RKO (cell line): ENCODE results near the gene WDR12.
"Not testable (repeated sequence)": the region's sequence is repeated elsewhere in the genome, so short reads cannot be mapped to it uniquely, and the experiment has no call there.

Experiments
- DNase-seq: peaks from one replicate; pipeline ENCODE4 v3.0.0-alpha.2; 2016; ENCODE audit warnings: low spot score

Gene WDR12

DNA sequence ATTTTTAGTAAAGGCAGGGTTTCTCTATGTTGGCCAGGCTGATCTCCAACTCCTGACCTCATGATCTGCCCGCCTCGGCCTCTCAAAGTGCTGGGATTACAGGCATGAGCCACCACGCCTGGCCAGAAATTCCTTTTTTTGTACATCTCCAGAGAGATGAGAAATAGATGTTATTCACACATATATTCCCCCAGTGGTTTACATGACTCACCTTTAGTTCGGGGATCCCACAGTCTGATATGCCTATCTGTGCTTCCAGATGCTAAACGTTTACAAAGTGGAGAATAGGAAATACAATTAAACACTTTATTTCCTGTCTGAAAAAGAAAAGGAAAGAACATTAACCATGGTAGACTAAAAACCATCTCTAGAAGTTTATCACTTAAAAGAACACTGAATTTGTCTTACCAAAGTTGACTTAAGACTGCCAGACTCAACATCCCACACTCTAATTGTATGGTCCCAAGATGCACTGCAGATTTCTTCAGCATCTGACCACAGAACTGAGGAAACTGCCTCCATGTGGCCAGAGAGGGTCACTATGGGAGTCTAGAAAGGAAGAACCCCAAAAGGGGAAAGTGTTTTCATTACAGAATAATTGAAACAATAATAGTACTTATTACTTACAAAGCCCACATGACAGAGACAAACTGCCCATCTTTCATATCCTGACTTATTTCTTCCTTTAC lies 27.3 kb downstream of the WDR12 start:
- DNase-seq, result peak; percentile 15

GRCh38 chr2:202881570-202881969 lies 29.9 kb downstream of the WDR12 start:
- DNase-seq, result no peak

- no peak for DNase-seq
These were observed 33.8 kb downstream of the WDR12 start for GRCh38 chr2:202877699-202878098.

- DNase-seq, result peak; percentile 73
These were observed 40.0 kb downstream of the WDR12 start, which contains the start of gene ICA1L for GRCh38 chr2:202871300-202872141. Gene ICA1L (minus strand): TSS chr2:202871766. CDS start chr2:202829009, 42,757 bp downstream.

- peak; percentile 83 for DNase-seq
These were observed 40.8 kb downstream of the WDR12 start for GRCh38 chr2:202870431-202871299.

GRCh38 chr2:202861987-202862386 lies 49.5 kb downstream of the WDR12 start:
- no peak for DNase-seq

GRCh38 chr2:202858601-202859000 lies 52.9 kb downstream of the WDR12 start:
- DNase-seq, result no peak

DNA sequence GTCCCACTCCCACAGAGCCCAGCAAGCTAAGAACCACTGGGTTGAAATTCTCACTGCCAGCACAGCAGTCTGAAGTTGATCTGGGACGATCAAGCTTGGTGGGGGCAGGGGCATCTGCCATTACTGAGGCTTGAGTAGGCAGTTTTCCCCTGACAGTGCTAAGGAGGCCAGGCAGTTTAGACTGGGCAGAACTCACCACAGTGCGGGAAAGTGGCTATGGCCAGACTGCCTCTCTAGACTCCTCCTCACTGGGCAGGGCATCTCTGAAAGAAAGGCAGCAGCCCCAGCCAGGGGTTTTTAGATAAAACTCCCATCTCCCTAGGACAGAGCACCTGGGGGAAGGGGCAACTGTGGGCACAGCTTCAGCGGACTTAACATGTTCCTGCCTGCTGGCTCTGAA lies 62.1 kb downstream of the WDR12 start:
- DNase-seq, result not testable (repeated sequence)

- no peak for DNase-seq
These were observed 62.7 kb downstream of the WDR12 start for GRCh38 chr2:202848813-202849212.

DNA sequence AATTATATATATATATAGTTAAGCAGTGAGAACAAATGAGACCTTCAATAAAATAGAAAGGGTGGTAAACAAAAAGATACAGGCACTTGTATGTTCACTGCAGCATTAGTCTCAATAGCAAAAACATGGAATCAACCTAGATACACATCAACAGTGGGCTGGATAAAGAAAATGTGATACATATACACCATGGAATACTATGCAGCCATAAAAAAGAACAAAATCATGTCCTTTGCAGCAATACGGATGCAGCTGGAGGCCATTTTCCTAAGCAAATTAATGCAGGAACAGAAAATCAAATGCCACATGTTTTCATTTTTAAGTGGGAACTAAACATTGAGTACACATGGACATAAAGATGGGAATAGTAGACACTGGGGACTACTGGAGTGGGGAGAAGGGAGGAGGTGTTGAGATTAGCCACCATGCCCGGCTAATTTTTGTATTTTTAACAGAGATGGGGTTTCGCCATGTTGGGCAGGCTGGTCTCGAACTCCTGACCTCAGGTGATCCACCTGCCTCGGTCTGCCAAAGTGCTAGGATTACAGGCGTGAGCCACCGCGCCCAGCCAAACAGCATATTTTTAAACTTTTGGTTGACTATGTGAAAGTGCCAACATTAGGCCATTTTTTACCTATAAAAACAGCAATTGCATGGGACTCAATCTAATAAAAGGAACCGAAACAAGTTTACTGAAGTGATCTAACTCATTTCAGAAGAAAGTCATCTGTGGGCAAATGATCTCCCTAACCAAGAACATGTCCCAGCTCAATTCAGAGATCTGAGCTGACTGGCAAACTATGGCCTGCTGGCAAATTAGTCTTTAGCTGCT lies 63.6 kb downstream of the WDR12 start:
- DNase-seq, result no peak

DNA sequence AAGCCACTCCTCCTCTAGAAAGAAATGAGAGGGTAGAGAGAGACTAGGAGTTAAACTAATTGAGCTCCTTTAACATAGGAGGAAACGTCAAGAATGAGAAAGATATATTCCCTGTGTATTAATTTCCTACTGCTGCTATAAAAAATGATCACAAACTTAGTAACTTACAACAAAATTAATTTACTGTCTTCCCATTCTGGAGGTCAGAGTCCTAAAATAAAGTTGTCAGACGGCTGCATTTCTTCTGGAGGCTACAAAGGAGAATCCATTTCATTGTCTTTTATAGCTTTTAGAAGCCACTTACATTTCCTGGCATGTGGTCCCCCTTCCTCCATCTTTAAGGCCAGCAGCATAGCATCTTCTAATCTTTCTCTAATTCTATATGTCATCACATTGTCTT lies 66.8 kb downstream of the WDR12 start:
- no peak for DNase-seq

DNA sequence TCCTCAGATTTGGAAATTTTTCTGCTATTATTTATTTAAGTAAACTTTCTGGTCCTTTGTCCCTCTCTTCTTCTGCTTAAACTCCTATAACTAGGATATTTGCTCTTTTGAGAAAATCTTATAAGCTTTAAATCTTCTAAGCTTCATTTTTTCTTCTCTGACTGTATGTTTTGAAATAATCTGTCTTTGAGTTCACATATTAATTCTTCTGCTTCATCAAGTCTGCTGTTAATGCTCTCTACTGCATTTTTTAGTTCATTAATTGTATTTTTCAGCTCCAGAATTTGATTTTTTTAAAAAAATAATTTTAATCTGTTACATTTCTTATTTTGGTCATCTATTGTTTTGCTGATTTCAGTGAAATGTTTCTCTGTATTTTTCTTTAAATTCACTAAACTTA lies 68.8 kb downstream of the WDR12 start:
- DNase-seq, result no peak

- no peak for DNase-seq
These were observed 70.2 kb downstream of the WDR12 start for GRCh38 chr2:202841090-202841867.

- DNase-seq, result peak; percentile 79
These were observed 79.9 kb downstream of the WDR12 start for GRCh38 chr2:202831242-202832220.

GRCh38 chr2:202824901-202825300 lies 86.6 kb downstream of the WDR12 start:
- no peak for DNase-seq
